HG02938 (cell line): ENCODE data around the gene SQOR.
"Not testable (repeated sequence)": the region's sequence is repeated elsewhere in the genome, so short reads cannot be mapped to it uniquely, and the experiment has no call there.

Source experiments
- ATAC-seq: cut with Tn5 transposase; IDR thresholded peaks from one replicate; pipeline ENCODE4 v1.9.1; 2021; ENCODE audit warnings: mild to moderate bottlenecking, moderate library complexity; ENCODE audit not compliant: unreplicated experiment

The SQOR gene

GRCh38 chr15:45630917-45631691, 3.7 kb upstream of the SQOR start:
- ATAC-seq, result no peak

- no peak for ATAC-seq
These were observed 3.1 kb upstream of the SQOR start for GRCh38 chr15:45631776-45632175.

GRCh38 chr15:45635191-45635638, 386 bp downstream of the SQOR start:
- peak; percentile 46 for ATAC-seq

GRCh38 chr15:45635763-45636292, 999 bp downstream of the SQOR start:
- no peak for ATAC-seq

GRCh38 chr15:45637141-45637540, 2.3 kb downstream of the SQOR start:
- no peak for ATAC-seq

- peak; percentile 57 for ATAC-seq
These were observed 2.8 kb downstream of the SQOR start for GRCh38 chr15:45637552-45638033.

GRCh38 chr15:45640616-45641015, 5.8 kb downstream of the SQOR start:
- no peak for ATAC-seq

GRCh38 chr15:45641374-45641781, 6.5 kb downstream of the SQOR start:
- no peak for ATAC-seq

GRCh38 chr15:45641999-45642932, 7.4 kb downstream of the SQOR start:
- no peak for ATAC-seq

- ATAC-seq, result no peak
These were observed 9.6 kb downstream of the SQOR start for GRCh38 chr15:45644437-45644836.

GRCh38 chr15:45645026-45645980, 10.5 kb downstream of the SQOR start:
- ATAC-seq, result no peak

- ATAC-seq, result no peak
These were observed 11.4 kb downstream of the SQOR start for GRCh38 chr15:45646220-45646619.

GRCh38 chr15:45647828-45648227, 13.0 kb downstream of the SQOR start:
- no peak for ATAC-seq

GRCh38 chr15:45648521-45649200, 13.8 kb downstream of the SQOR start:
- no peak for ATAC-seq

GRCh38 chr15:45650007-45650406, 15.2 kb downstream of the SQOR start:
- ATAC-seq, result not testable (repeated sequence)

- no peak for ATAC-seq
These were observed 16.2 kb downstream of the SQOR start for GRCh38 chr15:45650889-45651525.

GRCh38 chr15:45653702-45654424, 19.0 kb downstream of the SQOR start:
- ATAC-seq, result no peak

GRCh38 chr15:45654749-45655148, 19.9 kb downstream of the SQOR start:
- ATAC-seq, result no peak

- no peak for ATAC-seq
These were observed 22.4 kb downstream of the SQOR start for GRCh38 chr15:45657254-45657653.
